Breast epithelium (tissue), 4 donors: ENCODE data around the gene PTPRK. TPM values are rescaled to one million over a fixed set of nuclear protein-coding genes. Genes with fewer than 3 reads are reported as not detected.
A peak's percentile ranks its signal among the peaks of the same experiment; 100 is the strongest.

Experiments used
- DNase-seq, 2 donors: peaks; one replicate each; pipeline ENCODE4 v3.0.0-alpha.2; 2019; ENCODE audit warnings: low spot score in 2 of 2
- H3K27ac ChIP-seq, 2 donors: fragments of 200-600 bp; sonication (generic) in 1 of 2; one replicate each; pipeline ENCODE4 v1.5.1; 2016 to 2019; ENCODE audit warnings: mild to moderate bottlenecking in 1 of 2
- H3K27me3 ChIP-seq, 2 donors: fragments of 200-600 bp; sonication (generic) in 1 of 2; one replicate each; pipeline versions ENCODE4 v1.5.1 to v1.6.0; 2017 to 2019; ENCODE audit warnings: control low read depth in 1 of 2, mild to moderate bottlenecking in 1 of 2
- H3K36me3 ChIP-seq: fragments of 200-600 bp; one replicate; pipeline ENCODE4 v1.5.1; 2019
- H3K4me1 ChIP-seq, 2 donors: fragments of 200-600 bp; sonication (generic); one replicate each; pipeline ENCODE4 v1.5.1; 2016 to 2019; ENCODE audit warnings: control low read depth in 1 of 2
- H3K4me3 ChIP-seq, 3 donors: fragments of 200-600 bp; sonication (generic); 1 replicate in 2 of 3; 2 replicates in 1 of 3; pipeline ENCODE4 v1.5.1; 2016 to 2019; ENCODE audit warnings: mild to moderate bottlenecking in 3 of 3, moderate library complexity in 2 of 3
- H3K9me3 ChIP-seq, 2 donors: fragments of 200-600 bp; sonication (generic) in 1 of 2; one replicate each; pipeline ENCODE4 v1.5.1; 2016 to 2019; ENCODE audit warnings: control low read depth in 1 of 2
- POLR2A ChIP-seq: fragments of 450-650 bp; IDR thresholded peaks from one replicate; pipeline ENCODE4 v1.6.1; 2016; ENCODE audit warnings: antibody characterized with exemption, mild to moderate bottlenecking, moderate library complexity
- POLR2AphosphoS5 ChIP-seq, 3 donors: sonication (generic); formaldehyde crosslinking; IDR thresholded peaks; one replicate each; pipeline ENCODE4 v1.6.1; 2017; ENCODE audit warnings: antibody characterized with exemption in 3 of 3
- intact Hi-C: fragments of 100-400 bp; cut with DNase I; formaldehyde crosslinking; loops from one replicate; pipeline ENCODE4 v1.15.1; 2023; ENCODE audit warnings: low total_unique reads
- total RNA-seq, 3 donors: library from RNA; depleted of rRNA; stranded (reverse); fragments of >200 nt; gene quantifications; one replicate each; pipeline ENCODE4 v1.1.0, GENCODE V29; 2016
- TF ChIP-seq, protein P1 (sequence below), 3 donors: fragments of 450-650 bp; IDR thresholded peaks; one replicate each; pipeline ENCODE4 v1.5.1; 2016 to 2017; ENCODE audit warnings: antibody characterized with exemption in 3 of 3, mild to moderate bottlenecking in 3 of 3, moderate library complexity in 3 of 3

Gene PTPRK
- total RNA-seq, 3 donors from 2014 or later, result 29.1 to 134 (median 77.0) TPM

DNA sequence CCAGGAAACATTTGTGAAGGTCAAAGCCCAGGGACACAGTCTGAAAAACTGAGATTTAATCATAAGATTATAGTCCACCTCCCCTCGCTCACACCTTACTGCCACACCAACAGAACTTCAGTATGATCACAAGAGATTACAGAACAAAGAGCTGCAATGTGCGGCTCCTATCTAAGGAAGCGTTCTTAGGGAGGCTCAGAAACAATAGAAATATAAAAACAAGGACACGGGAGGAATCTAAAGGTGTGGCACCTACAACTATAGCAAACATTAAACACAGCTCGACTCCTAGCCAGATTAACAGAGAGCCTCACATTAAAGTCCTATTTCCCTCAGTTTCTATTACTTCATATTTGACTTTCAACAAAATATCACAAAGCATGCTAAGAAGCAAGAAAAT is 579.2 kb downstream of the PTPRK start:
- Histone ChIP-seq H3K9me3 (no peaks in the 10 kb centered on the region), H3K36me3 (no peaks in the 10 kb centered on the region), H3K4me1 (no peaks in the 10 kb centered on the region), H3K27ac (no peak overlapping the region), H3K27me3 (no peaks in the 10 kb centered on the region), H3K4me3 (no peak overlapping the region)
- no peak for DNase-seq
- intact Hi-C loops, result no loop called here
- no peak for TF ChIP-seq POLR2AphosphoS5 (IDR thresholded peaks at IDR 0.05)
- TF ChIP-seq, protein P1, sequence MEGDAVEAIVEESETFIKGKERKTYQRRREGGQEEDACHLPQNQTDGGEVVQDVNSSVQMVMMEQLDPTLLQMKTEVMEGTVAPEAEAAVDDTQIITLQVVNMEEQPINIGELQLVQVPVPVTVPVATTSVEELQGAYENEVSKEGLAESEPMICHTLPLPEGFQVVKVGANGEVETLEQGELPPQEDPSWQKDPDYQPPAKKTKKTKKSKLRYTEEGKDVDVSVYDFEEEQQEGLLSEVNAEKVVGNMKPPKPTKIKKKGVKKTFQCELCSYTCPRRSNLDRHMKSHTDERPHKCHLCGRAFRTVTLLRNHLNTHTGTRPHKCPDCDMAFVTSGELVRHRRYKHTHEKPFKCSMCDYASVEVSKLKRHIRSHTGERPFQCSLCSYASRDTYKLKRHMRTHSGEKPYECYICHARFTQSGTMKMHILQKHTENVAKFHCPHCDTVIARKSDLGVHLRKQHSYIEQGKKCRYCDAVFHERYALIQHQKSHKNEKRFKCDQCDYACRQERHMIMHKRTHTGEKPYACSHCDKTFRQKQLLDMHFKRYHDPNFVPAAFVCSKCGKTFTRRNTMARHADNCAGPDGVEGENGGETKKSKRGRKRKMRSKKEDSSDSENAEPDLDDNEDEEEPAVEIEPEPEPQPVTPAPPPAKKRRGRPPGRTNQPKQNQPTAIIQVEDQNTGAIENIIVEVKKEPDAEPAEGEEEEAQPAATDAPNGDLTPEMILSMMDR (IDR thresholded peaks at IDR 0.05), result no peak

GRCh38 chr6:127939442-127940066 is 580.8 kb downstream of the PTPRK start:
- peak overlapping the region; percentile 52 to 59 for H3K27ac ChIP-seq
- DNase-seq, result no peak

DNA sequence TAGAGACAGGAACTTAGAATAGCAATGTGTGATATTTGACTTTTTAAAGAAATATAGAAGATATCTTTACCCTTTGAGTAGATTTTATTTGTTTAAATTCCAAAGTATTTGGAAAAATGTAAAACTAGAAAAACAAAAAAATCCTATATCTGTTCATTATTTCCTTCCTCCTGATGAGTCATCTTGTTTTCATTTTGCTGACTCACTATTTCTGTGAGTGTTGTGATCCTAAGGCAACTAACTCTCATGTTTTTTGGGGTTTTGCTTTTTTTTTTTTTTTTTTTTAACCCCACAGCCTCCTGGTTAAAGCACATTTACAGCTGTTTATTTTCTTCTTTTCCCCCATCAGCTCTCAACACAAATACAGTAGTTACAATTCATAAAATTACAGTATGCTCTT is 581.7 kb downstream of the PTPRK start:
- TF ChIP-seq, protein P1 (IDR thresholded peaks at IDR 0.05), result no peak
- no peak for TF ChIP-seq POLR2AphosphoS5 (IDR thresholded peaks at IDR 0.05)
- no peak for TF ChIP-seq POLR2A
- intact Hi-C loops, result no loop called here
- peak overlapping the region in 1 of 2 donors; percentile 26 for H3K27ac ChIP-seq

More at GRCh38 chr6:127939442-127940066, 580.8 kb downstream of the PTPRK start:
- no peak overlapping the region for H3K4me3 ChIP-seq
- H3K27me3 ChIP-seq, result no peaks in the 10 kb centered on the region
- H3K36me3 ChIP-seq, result no peaks in the 10 kb centered on the region
- intact Hi-C loops, result no loop called here
- no peaks in the 10 kb centered on the region for H3K9me3 ChIP-seq
- TF ChIP-seq POLR2A, result no peak
- TF ChIP-seq, protein P1 (IDR thresholded peaks at IDR 0.05), result no peak
- TF ChIP-seq POLR2AphosphoS5 (IDR thresholded peaks at IDR 0.05), result no peak
- H3K4me1 ChIP-seq, result no peaks in the 10 kb centered on the region

GRCh38 chr6:127937747-127938146 is 582.7 kb downstream of the PTPRK start:
- DNase-seq, result no peak
- no peak overlapping the region for H3K27ac ChIP-seq
- no peak overlapping the region for H3K4me3 ChIP-seq
- peaks cover 4 to 7% of the 10 kb centered on the region in 2 donors for H3K9me3 ChIP-seq
- intact Hi-C loops, result no loop called here
- H3K36me3 ChIP-seq, result no peaks in the 10 kb centered on the region
- no peaks in the 10 kb centered on the region for H3K4me1 ChIP-seq
- no peaks in the 10 kb centered on the region for H3K27me3 ChIP-seq
- TF ChIP-seq POLR2A (no peak), POLR2AphosphoS5 (IDR thresholded peaks at IDR 0.05) (no peak)
- TF ChIP-seq, protein P1 (IDR thresholded peaks at IDR 0.05), result no peak

More for the DNA sequence above, 581.7 kb downstream of the PTPRK start:
- no peaks in the 10 kb centered on the region for H3K4me1 ChIP-seq
- H3K4me3 ChIP-seq, result no peak overlapping the region
- H3K9me3 ChIP-seq, result no peaks in the 10 kb centered on the region
- H3K27me3 ChIP-seq, result no peaks in the 10 kb centered on the region
- no peak for DNase-seq
- H3K36me3 ChIP-seq, result no peaks in the 10 kb centered on the region

DNA sequence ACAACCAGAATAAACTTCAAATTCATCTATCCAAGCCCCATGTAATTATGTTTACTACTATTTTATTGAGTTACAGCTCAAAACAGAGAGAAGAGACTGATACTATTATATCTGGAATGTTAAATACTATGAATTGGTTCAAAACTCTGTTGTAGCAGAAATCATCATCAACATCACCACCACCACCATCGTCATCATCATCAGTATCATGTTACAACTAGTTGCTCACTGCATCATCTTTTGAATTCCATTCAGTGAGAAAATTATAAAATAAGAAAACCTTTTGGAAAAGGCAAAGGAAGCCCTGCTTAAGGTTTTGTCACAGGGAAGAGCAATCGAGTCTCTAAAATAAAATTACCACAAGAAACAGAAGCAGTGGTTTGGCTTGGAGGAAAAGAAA is 583.3 kb downstream of the PTPRK start:
- Histone ChIP-seq H3K36me3 (no peaks in the 10 kb centered on the region), H3K27ac (no peak overlapping the region), H3K9me3 (peaks cover 8 to 12% of the 10 kb centered on the region in 2 donors), H3K27me3 (no peaks in the 10 kb centered on the region), H3K4me3 (no peak overlapping the region), H3K4me1 (no peaks in the 10 kb centered on the region)
- no peak for DNase-seq
- intact Hi-C loops, result no loop called here
- TF ChIP-seq POLR2AphosphoS5 (IDR thresholded peaks at IDR 0.05) (no peak), POLR2A (no peak)
- TF ChIP-seq, protein P1 (IDR thresholded peaks at IDR 0.05), result no peak
